HCT116 (cell line): ENCODE measurements around the gene KAT6B. TPM values are rescaled to one million over a fixed set of nuclear protein-coding genes. Genes with fewer than 3 reads are reported as not detected.

Experiments used
- ATAC-seq: fragments of 200-7000 bp; cut with Tn5 transposase; 2 replicates; pipeline ENCODE4 v1.9.1; 2020; ENCODE audit warnings: mild to moderate bottlenecking, moderate library complexity
- BruUV-seq: library from RNA; stranded (reverse); fragments of 400-500 nt; replicated peaks from 2 replicates; lab custom pipeline; 2021; lab: Mats Ljungman, UMichigan
- CTCF ChIA-PET: fragments of 300-600 bp; sonication (Branson Sonifier 250); formaldehyde crosslinking; loops from one replicate; lab custom pipeline; 2021; ENCODE audit warnings: antibody characterized with exemption; lab: Charles Lee
- POLR2A ChIA-PET: fragments of 300-600, 350-600 bp; sonication (Branson Sonifier 250); formaldehyde crosslinking; loops from one replicate; lab custom pipeline; 2021; ENCODE audit warnings: antibody characterized with exemption; lab: Charles Lee
- RAD21 ChIA-PET, 2 experiments: fragments of 300-600 bp; sonication (Branson Sonifier 250); formaldehyde crosslinking; loops; one replicate each; lab custom pipeline; 2023; ENCODE audit warnings: low total read pairs in 2 of 2; ENCODE audit not compliant: uncharacterized antibody in 2 of 2, unreplicated experiment in 2 of 2, low non-redundant PET in 1 of 2; lab: Charles Lee
- DNase-seq: peaks from one replicate; pipeline ENCODE4 v3.0.0-alpha.2; 2010; ENCODE audit warnings: low read depth, low spot score
- H2AFZ ChIP-seq: fragments of 200-600 bp; shearing (Covaris generic), sonication (generic); 2 replicates; pipeline ENCODE4 v1.6.1; 2017; ENCODE audit warnings: low read depth, mixed run types, mixed read lengths, antibody characterized with exemption, low read length; ENCODE audit not compliant: poor library complexity, severe bottlenecking
- H3K27ac ChIP-seq: 2 replicates; pipeline ENCODE4 v1.5.1; 2012; ENCODE audit warnings: low read depth, low read length
- H3K27me3 ChIP-seq: fragments of 200-600 bp; sonication (generic); 2 replicates; pipeline ENCODE4 v1.6.1; 2016; ENCODE audit warnings: mixed run types, low read length, mixed read lengths; ENCODE audit not compliant: insufficient read depth
- H3K36me3 ChIP-seq, 2 experiments: fragments of 200-500 bp in 1 of 2; fragments of 200-600 bp in 1 of 2; sonication (Bioruptor generic) in 1 of 2; sonication (generic) in 1 of 2; 2 replicates each; pipeline versions ENCODE4 v1.5.1 to v1.6.1; 2014 to 2016; ENCODE audit warnings: low read length in 2 of 2, inconsistent platforms in 1 of 2, mixed read lengths in 1 of 2, mixed run types in 1 of 2; ENCODE audit not compliant: insufficient read depth in 2 of 2, control insufficient read depth in 1 of 2
- H3K4me1 ChIP-seq, 2 experiments: fragments of 200-600 bp in 1 of 2; sonication (generic) in 1 of 2; 2 replicates each; pipeline versions ENCODE4 v1.5.1 to v1.6.1; 2012 to 2017; ENCODE audit warnings: low read length in 2 of 2, inconsistent platforms in 1 of 2, mild to moderate bottlenecking in 1 of 2, mixed read lengths in 1 of 2, mixed run types in 1 of 2, moderate library complexity in 1 of 2; ENCODE audit not compliant: insufficient read depth in 2 of 2, control insufficient read depth in 1 of 2
- H3K4me2 ChIP-seq: fragments of 200-600 bp; sonication (generic); 2 replicates; pipeline ENCODE4 v1.6.1; 2017; ENCODE audit warnings: mixed run types, low read length, mixed read lengths
- H3K4me3 ChIP-seq, 2 experiments: fragments of 200-600 bp in 1 of 2; sonication (generic) in 1 of 2; replicated peaks in 1 of 2; 2 replicates each; pipeline ENCODE4 v1.5.1; 2011 to 2016; ENCODE audit warnings: low read length in 2 of 2, control low read depth in 1 of 2, low read depth in 1 of 2, mild to moderate bottlenecking in 1 of 2, mixed read lengths in 1 of 2, mixed run types in 1 of 2
- H3K79me2 ChIP-seq: fragments of 200-600 bp; sonication (generic); 2 replicates; pipeline ENCODE4 v1.6.1; 2017; ENCODE audit warnings: mild to moderate bottlenecking, mixed run types, low read length, moderate library complexity, mixed read lengths; ENCODE audit not compliant: insufficient read depth
- H3K9ac ChIP-seq: fragments of 200-600 bp; sonication (generic); 2 replicates; pipeline ENCODE4 v1.6.1; 2016; ENCODE audit warnings: low read length, mixed read lengths
- H3K9me2 ChIP-seq: fragments of 200-600 bp; sonication (generic), shearing (Covaris generic); 2 replicates; pipeline ENCODE4 v1.6.1; 2017; ENCODE audit warnings: mixed run types, mild to moderate bottlenecking, moderate library complexity; ENCODE audit not compliant: insufficient read depth
- H3K9me3 ChIP-seq, 2 experiments: fragments of 200-500 bp in 1 of 2; fragments of 200-600 bp in 1 of 2; sonication (Bioruptor generic) in 1 of 2; sonication (generic) in 1 of 2; 2 replicates each; pipeline ENCODE4 v1.6.1; 2014 to 2017; ENCODE audit warnings: low read length in 2 of 2, mixed read lengths in 2 of 2, inconsistent platforms in 1 of 2, low read depth in 1 of 2, mild to moderate bottlenecking in 1 of 2, mixed run types in 1 of 2, moderate library complexity in 1 of 2; ENCODE audit not compliant: control insufficient read depth in 1 of 2, insufficient read depth in 1 of 2
- H4K20me1 ChIP-seq: fragments of 200-600 bp; sonication (generic), shearing (Covaris generic); 2 replicates; pipeline ENCODE4 v1.6.1; 2017; ENCODE audit warnings: mixed run types, mild to moderate bottlenecking, moderate library complexity; ENCODE audit not compliant: insufficient read depth
- ATF3 ChIP-seq: IDR thresholded peaks from 2 replicates; pipeline ENCODE4 v1.6.1; 2012
- CBX3 ChIP-seq: IDR thresholded peaks from 2 replicates; pipeline ENCODE4 v1.6.1; 2012; ENCODE audit warnings: low read depth
- CEBPB ChIP-seq: IDR thresholded peaks from 2 replicates; pipeline ENCODE4 v1.6.1; 2012; ENCODE audit warnings: low read depth
- EZH2 ChIP-seq: fragments of 200-600 bp; sonication (generic); IDR thresholded peaks from 2 replicates; pipeline ENCODE4 v1.6.1; 2017; ENCODE audit warnings: antibody characterized with exemption, mixed run types
- FOSL1 ChIP-seq: IDR thresholded peaks from 2 replicates; pipeline ENCODE4 v1.6.1; 2012; ENCODE audit warnings: low read depth
- JUND ChIP-seq: IDR thresholded peaks from 2 replicates; pipeline ENCODE4 v1.6.1; 2012
- POLR2A ChIP-seq: IDR thresholded peaks from 2 replicates; pipeline ENCODE4 v1.7.0; 2011; ENCODE audit warnings: borderline replicate concordance; ENCODE audit not compliant: insufficient read depth, insufficient read length; ENCODE audit errors: extremely low read depth
- RAD21 ChIP-seq: IDR thresholded peaks from 2 replicates; pipeline ENCODE4 v1.6.1; 2012; ENCODE audit warnings: low read depth, mild to moderate bottlenecking
- SIN3A ChIP-seq: IDR thresholded peaks from 2 replicates; pipeline ENCODE4 v1.6.1; 2012; ENCODE audit warnings: low read depth
- SRF ChIP-seq: IDR thresholded peaks from 2 replicates; pipeline ENCODE4 v1.6.1; 2012; ENCODE audit warnings: low read depth
- TCF7L2 ChIP-seq: IDR thresholded peaks from 2 replicates; pipeline ENCODE4 v1.7.0; 2011; ENCODE audit warnings: borderline replicate concordance, inconsistent platforms; ENCODE audit not compliant: insufficient read depth, insufficient read length; ENCODE audit errors: extremely low read depth
- YY1 ChIP-seq: IDR thresholded peaks from 2 replicates; pipeline ENCODE4 v1.6.1; 2011; ENCODE audit warnings: low read length, low read depth, moderate library complexity, mild to moderate bottlenecking; ENCODE audit not compliant: insufficient replicate concordance; ENCODE audit errors: extremely low read depth
- ZNF274 ChIP-seq: fragments of 200-500 bp; sonication (Bioruptor generic); IDR thresholded peaks from 2 replicates; pipeline ENCODE4 v1.6.1; 2014; ENCODE audit warnings: mild to moderate bottlenecking, low read depth, low read length, inconsistent platforms
- intact Hi-C: fragments of 100-400 bp; cut with micrococcal nuclease; formaldehyde crosslinking; loops from 2 replicates; pipeline ENCODE4 v1.10.0; 2022
- total RNA-seq: library from RNA; stranded (reverse); gene quantifications from one replicate; pipeline ENCODE4 v1.2.1, GENCODE V29; 2021; ENCODE audit not compliant: unreplicated experiment
- TF ChIP-seq, protein P1 (sequence below), 3 experiments: fragments of 200-600 bp in 1 of 3; sonication (generic) in 1 of 3; IDR thresholded peaks in 2 of 3; conservative IDR thresholded peaks in 1 of 3; 2 replicates each; pipeline ENCODE4 v1.5.1; 2012 to 2017; ENCODE audit warnings: low read depth in 2 of 3, low read length in 2 of 3, antibody characterized with exemption in 1 of 3, borderline replicate concordance in 1 of 3, control low read depth in 1 of 3, mild to moderate bottlenecking in 1 of 3, mixed read lengths in 1 of 3, mixed run types in 1 of 3, moderate library complexity in 1 of 3; ENCODE audit not compliant: insufficient read depth in 1 of 3
- TF ChIP-seq, protein P2 (sequence below): IDR thresholded peaks from 2 replicates; pipeline ENCODE4 v1.6.1; 2012

Gene KAT6B
- total RNA-seq, 1 experiment from 2014 or later, result 17.8 TPM

DNA sequence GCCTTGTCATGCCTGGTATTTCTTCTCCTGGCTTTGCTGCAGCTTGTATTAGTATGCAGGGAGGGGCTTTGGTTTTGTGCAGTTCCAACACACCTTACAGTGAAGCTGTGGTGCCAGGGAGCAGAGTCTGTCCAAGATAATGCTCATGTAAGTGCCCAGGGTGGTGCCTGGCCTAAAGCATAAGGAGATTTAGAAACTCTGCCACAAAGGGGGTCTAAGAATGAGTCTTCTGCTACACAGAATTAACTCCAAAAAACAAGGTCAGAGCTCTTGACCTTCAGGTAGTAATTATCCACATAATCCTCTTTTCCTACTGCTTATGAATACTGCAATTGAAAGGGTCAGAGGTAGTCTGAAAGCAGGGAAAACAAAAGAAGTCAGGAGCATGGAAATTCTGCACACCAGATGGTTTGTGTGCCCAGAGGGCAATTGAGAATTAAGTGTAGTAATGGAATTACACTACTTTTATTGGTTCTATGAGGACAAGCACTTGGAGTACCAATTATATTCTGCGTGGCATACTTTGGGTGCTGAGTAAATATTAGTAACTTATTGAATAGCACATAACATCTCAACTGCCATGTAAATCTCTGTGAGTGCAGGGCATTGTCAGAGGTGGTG lies 121.5 kb downstream of the KAT6B start:
- RAD21 ChIA-PET, result no interaction called here
- Histone ChIP-seq H3K36me3 (no peaks in the 10 kb centered on the region), H3K9me3 (no peaks in the 10 kb centered on the region), H3K27me3 (no peaks in the 10 kb centered on the region), H3K27ac (no peak overlapping the region), H3K4me2 (no peak overlapping the region), H3K79me2 (no peaks in the 10 kb centered on the region), H3K4me3 (no peak overlapping the region), H3K9ac (no peak overlapping the region), H4K20me1 (no peaks in the 10 kb centered on the region), H3K4me1 (no peaks in the 10 kb centered on the region), H3K9me2 (no peaks in the 10 kb centered on the region), H2AFZ (no peak overlapping the region)
- CTCF ChIA-PET, result no interaction called here
- DNase-seq, result no peak
- intact Hi-C loops, result no loop called here
- ATAC-seq, result no peak
- POLR2A ChIA-PET, result no interaction called here
- no TSS peak for BruUV-seq
- TF ChIP-seq SRF (no peak), CEBPB (no peak), EZH2 (no peak), RAD21 (no peak), YY1 (no peak), JUND (no peak), SIN3A (no peak), FOSL1 (no peak), CBX3 (no peak), TCF7L2 (no peak), ATF3 (no peak), ZNF274 (no peak), POLR2A (no peak)
- TF ChIP-seq, protein P1, sequence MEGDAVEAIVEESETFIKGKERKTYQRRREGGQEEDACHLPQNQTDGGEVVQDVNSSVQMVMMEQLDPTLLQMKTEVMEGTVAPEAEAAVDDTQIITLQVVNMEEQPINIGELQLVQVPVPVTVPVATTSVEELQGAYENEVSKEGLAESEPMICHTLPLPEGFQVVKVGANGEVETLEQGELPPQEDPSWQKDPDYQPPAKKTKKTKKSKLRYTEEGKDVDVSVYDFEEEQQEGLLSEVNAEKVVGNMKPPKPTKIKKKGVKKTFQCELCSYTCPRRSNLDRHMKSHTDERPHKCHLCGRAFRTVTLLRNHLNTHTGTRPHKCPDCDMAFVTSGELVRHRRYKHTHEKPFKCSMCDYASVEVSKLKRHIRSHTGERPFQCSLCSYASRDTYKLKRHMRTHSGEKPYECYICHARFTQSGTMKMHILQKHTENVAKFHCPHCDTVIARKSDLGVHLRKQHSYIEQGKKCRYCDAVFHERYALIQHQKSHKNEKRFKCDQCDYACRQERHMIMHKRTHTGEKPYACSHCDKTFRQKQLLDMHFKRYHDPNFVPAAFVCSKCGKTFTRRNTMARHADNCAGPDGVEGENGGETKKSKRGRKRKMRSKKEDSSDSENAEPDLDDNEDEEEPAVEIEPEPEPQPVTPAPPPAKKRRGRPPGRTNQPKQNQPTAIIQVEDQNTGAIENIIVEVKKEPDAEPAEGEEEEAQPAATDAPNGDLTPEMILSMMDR (IDR thresholded peaks at IDR 0.05 in 2 of 3, conservative IDR thresholded peaks at IDR 0.05 in 1 of 3; ENCODE audit: borderline replicate concordance in 1 of 3, insufficient read depth in 1 of 3, low read depth in 2 of 3, low read length in 2 of 3), result no peak
- TF ChIP-seq, protein P2, sequence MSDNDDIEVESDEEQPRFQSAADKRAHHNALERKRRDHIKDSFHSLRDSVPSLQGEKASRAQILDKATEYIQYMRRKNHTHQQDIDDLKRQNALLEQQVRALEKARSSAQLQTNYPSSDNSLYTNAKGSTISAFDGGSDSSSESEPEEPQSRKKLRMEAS, result no peak
